GM23338 (cell line): ENCODE results near the gene SERINC5. TPM values are rescaled to one million over a fixed set of nuclear protein-coding genes. Genes with fewer than 3 reads are reported as not detected.

ENCODE experiments used
- ATAC-seq: fragments of 200-7000 bp; cut with Tn5 transposase; 3 replicates; pipeline ENCODE4 v1.9.1; 2020
- DNase-seq: peaks from one replicate; pipeline ENCODE4 v3.0.0-alpha.2; 2015; ENCODE audit warnings: low spot score
- H2AFZ ChIP-seq: fragments of 200-600 bp; sonication (generic); 2 replicates; pipeline ENCODE4 v1.8.0; 2016; ENCODE audit warnings: antibody characterized with exemption, mild to moderate bottlenecking, moderate library complexity
- H3F3A ChIP-seq: fragments of 200-600 bp; sonication (generic); replicated peaks from 2 replicates; pipeline ENCODE4 v1.8.0; 2017; ENCODE audit warnings: antibody characterized with exemption, mixed run types, low read depth
- H3K27ac ChIP-seq: fragments of 200-600 bp; sonication (generic); 2 replicates; pipeline ENCODE4 v1.6.1; 2016; ENCODE audit warnings: low read depth
- H3K27me3 ChIP-seq: fragments of 200-600 bp; sonication (generic); 2 replicates; pipeline ENCODE4 v1.8.0; 2016; ENCODE audit warnings: mild to moderate bottlenecking, mixed run types, moderate library complexity; ENCODE audit not compliant: insufficient read depth
- H3K36me3 ChIP-seq: fragments of 200-600 bp; sonication (generic); 2 replicates; pipeline ENCODE4 v1.8.0; 2016; ENCODE audit warnings: mild to moderate bottlenecking; ENCODE audit not compliant: insufficient read depth
- H3K4me1 ChIP-seq: fragments of 200-600 bp; sonication (generic); 2 replicates; pipeline ENCODE4 v1.8.0; 2016; ENCODE audit warnings: mild to moderate bottlenecking, moderate library complexity; ENCODE audit not compliant: insufficient read depth
- H3K4me2 ChIP-seq: fragments of 200-600 bp; sonication (generic); 2 replicates; pipeline ENCODE4 v1.7.1; 2017; ENCODE audit warnings: mixed run types
- H3K4me3 ChIP-seq: fragments of 200-600 bp; sonication (generic); 2 replicates; pipeline ENCODE4 v1.6.1; 2016; ENCODE audit warnings: mixed run types
- H3K79me2 ChIP-seq: fragments of 200-600 bp; sonication (generic); replicated peaks from 2 replicates; pipeline ENCODE4 v1.8.0; 2017; ENCODE audit warnings: mild to moderate bottlenecking; ENCODE audit not compliant: insufficient read depth
- H3K9me2 ChIP-seq: fragments of 200-600 bp; sonication (generic); 2 replicates; pipeline ENCODE4 v1.8.0; 2017; ENCODE audit not compliant: insufficient read depth
- H4K20me1 ChIP-seq: fragments of 200-600 bp; sonication (generic); replicated peaks from 2 replicates; pipeline ENCODE4 v1.8.0; 2017; ENCODE audit warnings: mild to moderate bottlenecking; ENCODE audit not compliant: insufficient read depth
- H3K27ac Mint-ChIP-seq: 2 replicates; pipeline ENCODE4 v1.8.0; 2020; ENCODE audit warnings: inconsistent platforms, mild to moderate bottlenecking, moderate library complexity, mixed read lengths
- H3K27me3 Mint-ChIP-seq: 3 replicates; pipeline ENCODE4 v1.8.0; 2022; ENCODE audit warnings: low read depth, mild to moderate bottlenecking, moderate library complexity, mixed read lengths, inconsistent platforms; ENCODE audit not compliant: insufficient read depth, poor library complexity
- H3K36me3 Mint-ChIP-seq: 3 replicates; pipeline ENCODE4 v1.8.0; 2021; ENCODE audit warnings: low read depth, mild to moderate bottlenecking, inconsistent platforms, moderate library complexity, mixed read lengths
- H3K4me1 Mint-ChIP-seq: 3 replicates; pipeline ENCODE4 v1.8.0; 2020; ENCODE audit warnings: mild to moderate bottlenecking, inconsistent platforms, mixed read lengths
- H3K4me3 Mint-ChIP-seq: 3 replicates; pipeline ENCODE4 v1.8.0; 2021; ENCODE audit warnings: moderate library complexity, mild to moderate bottlenecking, inconsistent platforms, mixed read lengths
- H3K9me3 Mint-ChIP-seq: 3 replicates; pipeline ENCODE4 v1.8.0; 2020; ENCODE audit warnings: moderate library complexity, mild to moderate bottlenecking, inconsistent platforms, mixed read lengths
- CREB1 ChIP-seq: fragments of 250-450 bp; sonication (Bioruptor Pico); IDR thresholded peaks from 2 replicates; pipeline ENCODE4 v1.5.0; 2020; ENCODE audit warnings: low read depth, mild to moderate bottlenecking, moderate library complexity
- EZH2 ChIP-seq: fragments of 200-600 bp; sonication (generic); IDR thresholded peaks from one replicate; pipeline ENCODE4 v1.8.0; 2017; ENCODE audit warnings: antibody characterized with exemption, mild to moderate bottlenecking, low read depth; ENCODE audit not compliant: unreplicated experiment
- EZH2phosphoT487 ChIP-seq: fragments of 200-600 bp; sonication (generic); IDR thresholded peaks from one replicate; pipeline ENCODE4 v1.8.1; 2018; ENCODE audit warnings: antibody characterized with exemption; ENCODE audit not compliant: unreplicated experiment
- JUNB ChIP-seq: IDR thresholded peaks from one replicate; pipeline ENCODE4 v1.6.1; 2016; ENCODE audit warnings: antibody characterized with exemption; ENCODE audit not compliant: unreplicated experiment
- NANOG ChIP-seq: IDR thresholded peaks from 2 replicates; pipeline ENCODE4 v1.6.1; 2016; ENCODE audit warnings: antibody characterized with exemption, borderline replicate concordance
- STAT1 ChIP-seq: IDR thresholded peaks from one replicate; pipeline ENCODE4 v1.6.1; 2016; ENCODE audit warnings: antibody characterized with exemption; ENCODE audit not compliant: unreplicated experiment
- ZNF114 ChIP-seq: fragments of 250-450 bp; sonication (Bioruptor Pico); IDR thresholded peaks from 2 replicates; pipeline ENCODE4 v1.5.0; 2020; ENCODE audit warnings: mild to moderate bottlenecking, moderate library complexity
- ZNF331 ChIP-seq: fragments of 250-450 bp; sonication (Bioruptor Pico); IDR thresholded peaks from 2 replicates; pipeline ENCODE4 v1.5.0; 2020; ENCODE audit warnings: low read depth, mild to moderate bottlenecking, moderate library complexity
- ZNF462 ChIP-seq: fragments of 250-450 bp; sonication (Bioruptor Pico); IDR thresholded peaks from 2 replicates; pipeline ENCODE4 v1.5.0; 2020; ENCODE audit warnings: mild to moderate bottlenecking, moderate library complexity
- polyA plus RNA-seq: library from polyadenylated mRNA; unstranded; fragments of >200 nt; fragmentation: Nextera tagmentation; extraction: Ambion mirVana; gene quantifications from 2 replicates; pipeline ENCODE4 v1.2.1, GENCODE V29; 2016
- total RNA-seq: library from RNA; depleted of rRNA; stranded (reverse); fragments of >200 nt; shearing (Covaris generic); gene quantifications from 2 replicates; pipeline ENCODE4 v1.2.3, GENCODE V29; 2014
- TF ChIP-seq, protein P1 (sequence below): IDR thresholded peaks from one replicate; pipeline ENCODE4 v1.6.1; 2018; ENCODE audit warnings: antibody characterized with exemption; ENCODE audit not compliant: unreplicated experiment
- TF ChIP-seq, protein P2 (sequence below), 2 experiments: fragments of 200-600 bp in 1 of 2; sonication (generic) in 1 of 2; conservative IDR thresholded peaks; 2 replicates each; pipeline versions ENCODE4 v1.5.1 to v1.6.1; 2016 to 2017; ENCODE audit warnings: antibody characterized with exemption in 2 of 2, low read depth in 2 of 2, mild to moderate bottlenecking in 2 of 2, moderate library complexity in 1 of 2

SERINC5 gene
- total and polyA plus RNA-seq, 2 experiments from 2014 or later: 34.0 to 107 TPM

- no peak overlapping the region for H3K4me3 ChIP-seq
- DNase-seq: no peak
- no peaks in the 10 kb centered on the region; the same call in 1 of the 2 replicates for H3K4me1 ChIP-seq
- H3K79me2 ChIP-seq: no peaks in the 10 kb centered on the region
- H3K27ac ChIP-seq: no peak overlapping the region
- no peaks in the 10 kb centered on the region for H4K20me1 ChIP-seq
- H3K36me3 ChIP-seq: no peaks in the 10 kb centered on the region; the same call in 1 of the 2 replicates
- no peak for ATAC-seq
- Mint-ChIP-seq H3K27me3 (peaks cover 3% of the 10 kb centered on the region), H3K36me3 (peaks cover 11% of the 10 kb centered on the region), H3K4me1 (peaks cover 6% of the 10 kb centered on the region), H3K27ac (no peak overlapping the region), H3K9me3 (peaks cover 25% of the 10 kb centered on the region), H3K4me3 (no peak overlapping the region)
- H2AFZ ChIP-seq: no peak overlapping the region
- TF ChIP-seq NANOG: no peak
- TF ChIP-seq, protein P1, sequence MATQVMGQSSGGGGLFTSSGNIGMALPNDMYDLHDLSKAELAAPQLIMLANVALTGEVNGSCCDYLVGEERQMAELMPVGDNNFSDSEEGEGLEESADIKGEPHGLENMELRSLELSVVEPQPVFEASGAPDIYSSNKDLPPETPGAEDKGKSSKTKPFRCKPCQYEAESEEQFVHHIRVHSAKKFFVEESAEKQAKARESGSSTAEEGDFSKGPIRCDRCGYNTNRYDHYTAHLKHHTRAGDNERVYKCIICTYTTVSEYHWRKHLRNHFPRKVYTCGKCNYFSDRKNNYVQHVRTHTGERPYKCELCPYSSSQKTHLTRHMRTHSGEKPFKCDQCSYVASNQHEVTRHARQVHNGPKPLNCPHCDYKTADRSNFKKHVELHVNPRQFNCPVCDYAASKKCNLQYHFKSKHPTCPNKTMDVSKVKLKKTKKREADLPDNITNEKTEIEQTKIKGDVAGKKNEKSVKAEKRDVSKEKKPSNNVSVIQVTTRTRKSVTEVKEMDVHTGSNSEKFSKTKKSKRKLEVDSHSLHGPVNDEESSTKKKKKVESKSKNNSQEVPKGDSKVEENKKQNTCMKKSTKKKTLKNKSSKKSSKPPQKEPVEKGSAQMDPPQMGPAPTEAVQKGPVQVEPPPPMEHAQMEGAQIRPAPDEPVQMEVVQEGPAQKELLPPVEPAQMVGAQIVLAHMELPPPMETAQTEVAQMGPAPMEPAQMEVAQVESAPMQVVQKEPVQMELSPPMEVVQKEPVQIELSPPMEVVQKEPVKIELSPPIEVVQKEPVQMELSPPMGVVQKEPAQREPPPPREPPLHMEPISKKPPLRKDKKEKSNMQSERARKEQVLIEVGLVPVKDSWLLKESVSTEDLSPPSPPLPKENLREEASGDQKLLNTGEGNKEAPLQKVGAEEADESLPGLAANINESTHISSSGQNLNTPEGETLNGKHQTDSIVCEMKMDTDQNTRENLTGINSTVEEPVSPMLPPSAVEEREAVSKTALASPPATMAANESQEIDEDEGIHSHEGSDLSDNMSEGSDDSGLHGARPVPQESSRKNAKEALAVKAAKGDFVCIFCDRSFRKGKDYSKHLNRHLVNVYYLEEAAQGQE: no peak
- TF ChIP-seq ZNF331: no peak
- no peak for TF ChIP-seq CREB1 (CRISPR knock-in tag)
- no peak for TF ChIP-seq ZNF462 (CRISPR knock-in tag)
- TF ChIP-seq, protein P2, sequence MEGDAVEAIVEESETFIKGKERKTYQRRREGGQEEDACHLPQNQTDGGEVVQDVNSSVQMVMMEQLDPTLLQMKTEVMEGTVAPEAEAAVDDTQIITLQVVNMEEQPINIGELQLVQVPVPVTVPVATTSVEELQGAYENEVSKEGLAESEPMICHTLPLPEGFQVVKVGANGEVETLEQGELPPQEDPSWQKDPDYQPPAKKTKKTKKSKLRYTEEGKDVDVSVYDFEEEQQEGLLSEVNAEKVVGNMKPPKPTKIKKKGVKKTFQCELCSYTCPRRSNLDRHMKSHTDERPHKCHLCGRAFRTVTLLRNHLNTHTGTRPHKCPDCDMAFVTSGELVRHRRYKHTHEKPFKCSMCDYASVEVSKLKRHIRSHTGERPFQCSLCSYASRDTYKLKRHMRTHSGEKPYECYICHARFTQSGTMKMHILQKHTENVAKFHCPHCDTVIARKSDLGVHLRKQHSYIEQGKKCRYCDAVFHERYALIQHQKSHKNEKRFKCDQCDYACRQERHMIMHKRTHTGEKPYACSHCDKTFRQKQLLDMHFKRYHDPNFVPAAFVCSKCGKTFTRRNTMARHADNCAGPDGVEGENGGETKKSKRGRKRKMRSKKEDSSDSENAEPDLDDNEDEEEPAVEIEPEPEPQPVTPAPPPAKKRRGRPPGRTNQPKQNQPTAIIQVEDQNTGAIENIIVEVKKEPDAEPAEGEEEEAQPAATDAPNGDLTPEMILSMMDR (conservative IDR thresholded peaks at IDR 0.05; ENCODE audit: low read depth in 2 of 2): no peak
- TF ChIP-seq JUNB: no peak
- TF ChIP-seq EZH2phosphoT487: no peak
- TF ChIP-seq EZH2: no peak
- TF ChIP-seq STAT1: no peak
- no peak for TF ChIP-seq ZNF114 (CRISPR knock-in tag)
- H3K27me3 ChIP-seq: no peaks in the 10 kb centered on the region
- H3K9me2 ChIP-seq: no peaks in the 10 kb centered on the region
- peaks cover 4% of the 10 kb centered on the region; the same call in 1 of the 2 replicates for H3F3A ChIP-seq
- no peak overlapping the region for H3K4me2 ChIP-seq
Measured at GRCh38 chr5:80299601-80300000, 43.8 kb upstream of the SERINC5 start.
